ENCODE results near the gene MLLT3. TPM values are rescaled to one million over a fixed set of nuclear protein-coding genes. Genes with fewer than 3 reads are reported as not detected.

Gene MLLT3
- total and polyA plus RNA-seq, 2 of the 8 experiments (the other 6 are each of a cell fraction or from before 2014, with no cell fraction given), result 5.9 to 9.6 TPM

- Histone ChIP-seq H3K4ac (replicated peaks; ENCODE audit: insufficient read length, low read depth, low read length) (no peak overlapping the region), H2AK5ac (ENCODE audit: low read depth, low read length) (no peak overlapping the region), H3K36me3 (ENCODE audit: control insufficient read depth in 2 of 4, insufficient read depth in 4 of 4, low read length in 3 of 4) (no peaks in the 10 kb centered on the region), H3K18ac (ENCODE audit: extremely low read depth, low read length) (no peak overlapping the region), H3K27ac (ENCODE audit: low read depth, low read length) (no peak overlapping the region), H3K9me3 (ENCODE audit: insufficient read depth in 2 of 2, low read depth in 1 of 2, low read length in 1 of 2) (no peaks in the 10 kb centered on the region), H3K23me2 (ENCODE audit: low read depth, low read length) (no peaks in the 10 kb centered on the region), H3K23ac (ENCODE audit: insufficient read length) (no peak overlapping the region), H4K91ac (replicated peaks; ENCODE audit: insufficient read length, low read length) (no peak overlapping the region), H3K14ac (ENCODE audit: insufficient read length) (no peak overlapping the region), H2BK5ac (ENCODE audit: low read depth, low read length) (no peak overlapping the region), H3K79me1 (ENCODE audit: low read depth, low read length) (no peaks in the 10 kb centered on the region), H3K79me2 (ENCODE audit: control insufficient read depth in 1 of 2, insufficient read depth in 2 of 2, low read length in 2 of 2) (no peaks in the 10 kb centered on the region), H3K4me3 (ENCODE audit: extremely low read depth in 1 of 4, insufficient read depth in 2 of 4, low read depth in 3 of 4, low read length in 4 of 4) (no peak overlapping the region), H3K4me1 (replicated peaks in 1 of 4; ENCODE audit: control insufficient read depth in 3 of 4, insufficient read depth in 4 of 4, low read length in 3 of 4) (no peaks in the 10 kb centered on the region), H2BK12ac (ENCODE audit: low read depth, low read length) (no peak overlapping the region), H4K20me1 (replicated peaks in 1 of 2; ENCODE audit: control insufficient read depth in 1 of 2, insufficient read depth in 2 of 2, low read length in 2 of 2) (no peaks in the 10 kb centered on the region), H3K56ac (replicated peaks; ENCODE audit: insufficient read length, low read depth, low read length) (no peak overlapping the region), H3K9ac (replicated peaks in 1 of 4; ENCODE audit: extremely low read depth in 1 of 4, low read depth in 3 of 4, low read length in 3 of 4) (no peak overlapping the region), H2BK120ac (replicated peaks; ENCODE audit: low read depth, low read length) (no peak overlapping the region), H2BK20ac (ENCODE audit: low read length) (no peak overlapping the region), H4K8ac (ENCODE audit: extremely low read depth, insufficient read depth, low read length) (no peak overlapping the region), H2AFZ (ENCODE audit: low read length) (no peak overlapping the region), H4K5ac (ENCODE audit: insufficient read length, low read depth, low read length) (no peak overlapping the region), H2BK15ac (ENCODE audit: low read length) (no peak overlapping the region), H3K27me3 (replicated peaks in 1 of 4; ENCODE audit: control insufficient read depth in 3 of 4, extremely low read depth in 1 of 4, insufficient read depth in 3 of 4, low read length in 3 of 4) (no peaks in the 10 kb centered on the region), H3K4me2 (ENCODE audit: insufficient read depth in 1 of 2, low read depth in 2 of 2, low read length in 2 of 2) (no peak overlapping the region)
- TF ChIP-seq EGR1 (IDR thresholded peaks at IDR 0.05; ENCODE audit: borderline replicate concordance, low read depth, low read length) (no peak), BRCA1 (IDR thresholded peaks at IDR 0.05; ENCODE audit: low read depth, low read length) (no peak)
- ChIA-PET POLR2A (ENCODE audit: partially characterized antibody) (no interaction called here), CTCF (ENCODE audit: partially characterized antibody) (interaction anchor here (0.9 kb wide), 1 partner anchor 22 kb away, joined by 3 read pairs; no protein-coding TSS in a partner anchor)
- DNase-seq (ENCODE audit: low read depth in 1 of 2, low spot score in 2 of 2) (no peak), FAIRE-seq (no peak)
- 88% methylated on average over 1 of the region's 1 CpG; no CpG with 5 or more reads in 1 of the 2 experiments for WGBS, 2 experiments (ENCODE audit: extremely low coverage in 1 of 2, insufficient coverage in 1 of 2, insufficient read length in 1 of 2, insufficient replicate concordance in 2 of 2, low coverage in 1 of 2, low lambda C conversion rate in 2 of 2, missing lambda C conversion rate in 1 of 2)
Observed at GRCh38 chr9:20504930-20505329, 117.4 kb downstream of the MLLT3 start.

Measured in H1 (cell line).